H1 (cell line): ENCODE data around the gene CYLD. TPM values are rescaled to one million over a fixed set of nuclear protein-coding genes. Genes with fewer than 3 reads are reported as not detected.

ENCODE experiments used
- CTCF ChIA-PET: fragments of 300-600 bp; sonication (Branson Sonifier 250); formaldehyde crosslinking; loops from one replicate; lab custom pipeline; 2021; ENCODE audit not compliant: partially characterized antibody; lab: Charles Lee
- POLR2A ChIA-PET: fragments of 300-600 bp; sonication (Branson Sonifier 250); formaldehyde crosslinking; loops from one replicate; lab custom pipeline; 2021; ENCODE audit warnings: inconsistent platforms; ENCODE audit not compliant: partially characterized antibody; lab: Charles Lee
- DNase-seq, 2 experiments: peaks; one replicate each; pipeline versions ENCODE4 v3.0.0 to v3.0.0-alpha.2; 2010 to 2022; ENCODE audit warnings: low spot score in 2 of 2, low read depth in 1 of 2, mixed read lengths in 1 of 2
- FAIRE-seq: peaks from 2 replicates; lab custom pipeline; 2011; peaks lifted over from hg19 to GRCh38; lab: Jason Lieb, UNC
- H2AFZ ChIP-seq: 2 replicates; pipeline ENCODE4 v1.8.1; 2012; ENCODE audit warnings: low read length, inconsistent platforms
- H2AK5ac ChIP-seq: 2 replicates; pipeline ENCODE4 v1.6.1; 2013; ENCODE audit warnings: low read depth, low read length
- H2BK120ac ChIP-seq: replicated peaks from 2 replicates; pipeline ENCODE3; 2013; ENCODE audit warnings: low read depth, low read length, inconsistent platforms
- H2BK12ac ChIP-seq: 2 replicates; pipeline ENCODE4 v1.6.1; 2013; ENCODE audit warnings: low read depth, low read length
- H2BK15ac ChIP-seq: 2 replicates; pipeline ENCODE4 v1.6.1; 2013; ENCODE audit warnings: low read length
- H2BK20ac ChIP-seq: 2 replicates; pipeline ENCODE4 v1.6.1; 2013; ENCODE audit warnings: low read length
- H2BK5ac ChIP-seq: 2 replicates; pipeline ENCODE4 v1.6.1; 2013; ENCODE audit warnings: low read depth, low read length
- H3K14ac ChIP-seq: 2 replicates; pipeline ENCODE4 v1.6.1; 2013; ENCODE audit warnings: inconsistent platforms; ENCODE audit not compliant: insufficient read length
- H3K18ac ChIP-seq: 2 replicates; pipeline ENCODE4 v1.6.1; 2013; ENCODE audit warnings: low read length; ENCODE audit errors: extremely low read depth
- H3K23ac ChIP-seq: 2 replicates; pipeline ENCODE4 v1.6.1; 2013; ENCODE audit warnings: inconsistent platforms; ENCODE audit not compliant: insufficient read length
- H3K23me2 ChIP-seq: 2 replicates; pipeline ENCODE4 v1.6.1; 2013; ENCODE audit warnings: low read depth, low read length
- H3K27ac ChIP-seq: 2 replicates; pipeline ENCODE4 v1.6.1; 2011; ENCODE audit warnings: low read depth, low read length, inconsistent platforms
- H3K27me3 ChIP-seq, 4 experiments: replicated peaks in 1 of 4; 1 replicate in 1 of 4; 2 replicates in 3 of 4; pipeline versions ENCODE4 v1.6.1 to v1.8.1; 2011 to 2013; ENCODE audit warnings: low read length in 3 of 4, mild to moderate bottlenecking in 3 of 4, inconsistent platforms in 2 of 4, mixed read lengths in 2 of 4, moderate library complexity in 1 of 4; ENCODE audit not compliant: control insufficient read depth in 3 of 4, insufficient read depth in 3 of 4; ENCODE audit errors: extremely low read depth in 1 of 4
- H3K36me3 ChIP-seq, 4 experiments: 2 replicates each; pipeline versions ENCODE4 v1.6.1 to v1.8.1; 2011 to 2013; ENCODE audit warnings: mild to moderate bottlenecking in 4 of 4, low read length in 3 of 4, moderate library complexity in 2 of 4, control low read depth in 1 of 4, inconsistent platforms in 1 of 4; ENCODE audit not compliant: insufficient read depth in 4 of 4, control insufficient read depth in 2 of 4
- H3K4ac ChIP-seq: replicated peaks from 2 replicates; pipeline ENCODE3; 2013; ENCODE audit warnings: low read length, low read depth, mixed read lengths, inconsistent platforms; ENCODE audit not compliant: insufficient read length
- H3K4me1 ChIP-seq, 4 experiments: replicated peaks in 1 of 4; 1 replicate in 1 of 4; 2 replicates in 3 of 4; pipeline versions ENCODE4 v1.6.1 to v1.8.1; 2011 to 2013; ENCODE audit warnings: low read length in 3 of 4, inconsistent platforms in 2 of 4, mixed read lengths in 1 of 4; ENCODE audit not compliant: insufficient read depth in 4 of 4, control insufficient read depth in 3 of 4
- H3K4me2 ChIP-seq, 2 experiments: 2 replicates each; pipeline versions ENCODE4 v1.6.1 to v1.8.1; 2011 to 2013; ENCODE audit warnings: low read depth in 2 of 2, low read length in 2 of 2, control low read depth in 1 of 2, inconsistent platforms in 1 of 2, mild to moderate bottlenecking in 1 of 2; ENCODE audit not compliant: insufficient read depth in 1 of 2
- H3K4me3 ChIP-seq, 4 experiments: fragments of 200-600, 300-600 bp in 1 of 4; sonication (generic), shearing (Covaris generic), sonication (Bioruptor Twin) in 1 of 4; 2 replicates each; pipeline versions ENCODE4 v1.5.1 to v1.8.1; 2011 to 2016; ENCODE audit warnings: low read length in 4 of 4, low read depth in 3 of 4, control low read depth in 2 of 4, inconsistent platforms in 2 of 4, mild to moderate bottlenecking in 2 of 4, mixed read lengths in 1 of 4, moderate library complexity in 1 of 4; ENCODE audit not compliant: insufficient read depth in 2 of 4; ENCODE audit errors: extremely low read depth in 1 of 4
- H3K56ac ChIP-seq: replicated peaks from 2 replicates; pipeline ENCODE3; 2013; ENCODE audit warnings: low read depth, mild to moderate bottlenecking, mixed read lengths, low read length, inconsistent platforms; ENCODE audit not compliant: insufficient read length
- H3K79me1 ChIP-seq: 2 replicates; pipeline ENCODE4 v1.6.1; 2013; ENCODE audit warnings: low read depth, low read length, control low read depth
- H3K79me2 ChIP-seq, 2 experiments: 2 replicates each; pipeline versions ENCODE4 v1.6.1 to v1.8.1; 2012 to 2013; ENCODE audit warnings: low read length in 2 of 2, mild to moderate bottlenecking in 2 of 2, inconsistent platforms in 1 of 2; ENCODE audit not compliant: insufficient read depth in 2 of 2, control insufficient read depth in 1 of 2
- H3K9ac ChIP-seq, 4 experiments: replicated peaks in 1 of 4; 1 replicate in 1 of 4; 2 replicates in 3 of 4; pipeline versions ENCODE4 v1.6.1 to v1.8.1; 2011 to 2013; ENCODE audit warnings: low read depth in 3 of 4, low read length in 3 of 4, control low read depth in 2 of 4, mild to moderate bottlenecking in 2 of 4, moderate library complexity in 2 of 4, inconsistent platforms in 1 of 4; ENCODE audit errors: extremely low read depth in 1 of 4
- H3K9me3 ChIP-seq, 2 experiments: 2 replicates each; pipeline versions ENCODE4 v1.6.1 to v1.8.1; 2012 to 2013; ENCODE audit warnings: mild to moderate bottlenecking in 2 of 2, moderate library complexity in 2 of 2, control low read depth in 1 of 2, inconsistent platforms in 1 of 2, low read depth in 1 of 2, low read length in 1 of 2, mixed read lengths in 1 of 2; ENCODE audit not compliant: insufficient read depth in 2 of 2
- H4K20me1 ChIP-seq, 2 experiments: replicated peaks in 1 of 2; 2 replicates each; pipeline versions ENCODE3 to v1.8.1; 2011 to 2013; ENCODE audit warnings: inconsistent platforms in 2 of 2, low read length in 2 of 2, mild to moderate bottlenecking in 1 of 2; ENCODE audit not compliant: insufficient read depth in 2 of 2, control insufficient read depth in 1 of 2
- H4K5ac ChIP-seq: 2 replicates; pipeline ENCODE4 v1.6.1; 2013; ENCODE audit warnings: low read length, low read depth, mixed read lengths, inconsistent platforms; ENCODE audit not compliant: insufficient read length
- H4K8ac ChIP-seq: 2 replicates; pipeline ENCODE4 v1.8.0; 2013; ENCODE audit warnings: mild to moderate bottlenecking, moderate library complexity, low read length, inconsistent platforms; ENCODE audit not compliant: insufficient read depth; ENCODE audit errors: extremely low read depth
- H4K91ac ChIP-seq: replicated peaks from 2 replicates; pipeline ENCODE3; 2013; ENCODE audit warnings: low read length, mixed read lengths, inconsistent platforms; ENCODE audit not compliant: insufficient read length
- ASH2L ChIP-seq: fragments of 200-600, 300-600 bp; sonication (generic); IDR thresholded peaks from one replicate; pipeline ENCODE4 v1.7.1; 2017; ENCODE audit warnings: low read length
- CEBPB ChIP-seq: IDR thresholded peaks from 2 replicates; pipeline ENCODE4 v1.6.1; 2012; ENCODE audit warnings: low read depth, low read length
- SP1 ChIP-seq: IDR thresholded peaks from 2 replicates; pipeline ENCODE4 v1.6.1; 2011; ENCODE audit warnings: low read depth, low read length
- SP4 ChIP-seq: IDR thresholded peaks from 2 replicates; pipeline ENCODE4 v1.6.1; 2012; ENCODE audit warnings: low read length, inconsistent platforms
- TAF1 ChIP-seq: IDR thresholded peaks from 2 replicates; pipeline ENCODE4 v1.6.1; 2011; ENCODE audit warnings: mild to moderate bottlenecking, low read depth, low read length
- WGBS, 2 experiments: shearing (Covaris generic) in 1 of 2; methylation state at CpG; one replicate each; pipeline versions ENCODE4 v1.1.6 to v1.1.7; 2013 to 2015; ENCODE audit warnings: low lambda C conversion rate in 2 of 2, mixed read lengths in 2 of 2, inconsistent platforms in 1 of 2, low coverage in 1 of 2, missing lambda C conversion rate in 1 of 2; ENCODE audit not compliant: insufficient replicate concordance in 2 of 2, insufficient coverage in 1 of 2, insufficient read length in 1 of 2; ENCODE audit errors: extremely low coverage in 1 of 2, missing lambda C conversion rate in 1 of 2; 5-methylcytosine and 5-hydroxymethylcytosine counted together
- polyA plus RNA-seq, 7 experiments: library from polyadenylated mRNA; depleted of rRNA in 3 of 7; stranded (reverse) in 5 of 7; unstranded in 2 of 7; fragments of >200 nt in 5 of 7; fragments of 200-250 nt in 2 of 7; gene quantifications; 1 replicate in 5 of 7; 2 replicates in 1 of 7; 4 replicates in 1 of 7; pipeline versions ENCODE4 v1.2.1 to v1.2.3, GENCODE V29; 2011 to 2013; ENCODE audit warnings: missing spikeins in 2 of 7, mixed read lengths in 2 of 7
- total RNA-seq: library from RNA; stranded (reverse); fragmentation: NEBNext Ultra II Directional; extraction: Animal tissue kit (Norgen Biotek cat#: 25700); gene quantifications from 2 replicates; pipeline ENCODE4 v1.2.1, GENCODE V29; 2021

Gene CYLD
- total and polyA plus RNA-seq, 2 of the 8 experiments (the other 6 are each of a cell fraction or from before 2014, with no cell fraction given): 3.7 to 18.8 TPM

GRCh38 chr16:50742576-50743200, 802 bp downstream of the CYLD start:
- DNase-seq: peak in 1 of 2 experiments; percentile 56
- Histone ChIP-seq H3K23me2 (no peaks in the 10 kb centered on the region), H3K4me1 (peaks cover 3 to 12% (median 5%) of the 10 kb centered on the region in 4 experiments; a peak in 6 of 7 replicates), H3K4me3 (peak overlapping the region; percentile 63 to 97 (median 74)), H2BK15ac (no peak overlapping the region), H4K5ac (no peak overlapping the region), H3K9ac (peak overlapping the region; percentile 8 to 34 (median 12); a peak in 2 of 7 replicates), H4K20me1 (no peaks in the 10 kb centered on the region), H3K36me3 (no peaks in the 10 kb centered on the region), H4K8ac (no peak overlapping the region; the same call in 1 of the 2 replicates), H2BK5ac (no peak overlapping the region), H3K79me2 (no peaks in the 10 kb centered on the region), H2AK5ac (no peak overlapping the region), H3K56ac (peak overlapping the region; percentile 11), H2BK20ac (no peak overlapping the region), H3K27ac (no peak overlapping the region), H2BK12ac (no peak overlapping the region), H4K91ac (no peak overlapping the region), H2BK120ac (no peak overlapping the region), H3K14ac (no peak overlapping the region), H3K79me1 (no peaks in the 10 kb centered on the region), H3K4me2 (peak overlapping the region; percentile 83 to 89), H3K4ac (no peak overlapping the region), H2AFZ (peak overlapping the region; percentile 84; the same call in 1 of the 2 replicates), H3K27me3 (no peaks in the 10 kb centered on the region), H3K18ac (peak overlapping the region; percentile 19; the same call in 1 of the 2 replicates), H3K23ac (no peak overlapping the region), H3K9me3 (no peaks in the 10 kb centered on the region)
- no peak for FAIRE-seq
- CTCF ChIA-PET: no interaction called here
- POLR2A ChIA-PET: no interaction called here
- 8% methylated on average over 23 of the region's 28 CpGs; no CpG with 5 or more reads in 1 of the 2 experiments for WGBS, 2 experiments
- no peak for TF ChIP-seq CEBPB
- TF ChIP-seq SP1: no peak
- no peak for TF ChIP-seq TAF1
- peak; percentile 78 for TF ChIP-seq ASH2L
- TF ChIP-seq SP4: no peak
